GM12865 (cell line): ENCODE results near the gene TFCP2.
A peak's percentile ranks its signal among the peaks of the same experiment; 100 is the strongest.

Source experiments
- DNase-seq: peaks from one replicate; pipeline ENCODE4 v3.0.0; 2010; ENCODE audit warnings: low read depth
- H3K4me3 ChIP-seq: 2 replicates; pipeline ENCODE4 v1.5.1; 2011; ENCODE audit warnings: mild to moderate bottlenecking, low read depth, low read length, control low read depth
- TF ChIP-seq, protein P1 (sequence below): IDR thresholded peaks from 2 replicates; pipeline ENCODE4 v1.5.1; 2011; ENCODE audit warnings: low read length, control low read depth, low read depth, inconsistent platforms; ENCODE audit not compliant: insufficient read depth; ENCODE audit errors: missing control alignments

TFCP2 gene

GRCh38 chr12:51131745-51132521 is 41.0 kb downstream of the TFCP2 start:
- DNase-seq: no peak
- TF ChIP-seq, protein P1, sequence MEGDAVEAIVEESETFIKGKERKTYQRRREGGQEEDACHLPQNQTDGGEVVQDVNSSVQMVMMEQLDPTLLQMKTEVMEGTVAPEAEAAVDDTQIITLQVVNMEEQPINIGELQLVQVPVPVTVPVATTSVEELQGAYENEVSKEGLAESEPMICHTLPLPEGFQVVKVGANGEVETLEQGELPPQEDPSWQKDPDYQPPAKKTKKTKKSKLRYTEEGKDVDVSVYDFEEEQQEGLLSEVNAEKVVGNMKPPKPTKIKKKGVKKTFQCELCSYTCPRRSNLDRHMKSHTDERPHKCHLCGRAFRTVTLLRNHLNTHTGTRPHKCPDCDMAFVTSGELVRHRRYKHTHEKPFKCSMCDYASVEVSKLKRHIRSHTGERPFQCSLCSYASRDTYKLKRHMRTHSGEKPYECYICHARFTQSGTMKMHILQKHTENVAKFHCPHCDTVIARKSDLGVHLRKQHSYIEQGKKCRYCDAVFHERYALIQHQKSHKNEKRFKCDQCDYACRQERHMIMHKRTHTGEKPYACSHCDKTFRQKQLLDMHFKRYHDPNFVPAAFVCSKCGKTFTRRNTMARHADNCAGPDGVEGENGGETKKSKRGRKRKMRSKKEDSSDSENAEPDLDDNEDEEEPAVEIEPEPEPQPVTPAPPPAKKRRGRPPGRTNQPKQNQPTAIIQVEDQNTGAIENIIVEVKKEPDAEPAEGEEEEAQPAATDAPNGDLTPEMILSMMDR: no peak
- no peak overlapping the region for H3K4me3 ChIP-seq

GRCh38 chr12:51128919-51129318 is 44.0 kb downstream of the TFCP2 start:
- no peak overlapping the region for H3K4me3 ChIP-seq
- DNase-seq: peak; percentile 15
- TF ChIP-seq, protein P1: no peak

GRCh38 chr12:51127050-51127729 is 45.7 kb downstream of the TFCP2 start:
- H3K4me3 ChIP-seq: no peak overlapping the region
- TF ChIP-seq, protein P1: no peak
- DNase-seq: no peak

DNA sequence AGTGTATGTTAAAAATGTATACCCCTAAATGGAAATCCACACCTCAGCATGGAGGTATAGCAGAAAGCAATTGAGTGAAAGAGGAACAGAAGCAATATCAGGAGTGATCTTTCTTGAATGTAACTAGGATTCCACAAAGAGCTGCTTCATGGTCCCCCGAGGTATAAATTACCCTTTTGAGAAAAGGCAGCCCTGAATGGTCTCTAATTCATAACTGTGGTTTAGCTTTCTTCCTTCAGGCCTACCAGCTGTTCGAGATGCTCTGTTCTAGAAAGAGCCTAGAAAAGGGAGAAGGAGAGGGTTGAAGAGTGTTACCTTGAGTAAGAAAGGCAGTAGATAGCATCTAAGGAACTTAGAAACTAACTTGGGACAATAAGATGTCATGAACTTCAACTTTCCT is 46.6 kb downstream of the TFCP2 start:
- H3K4me3 ChIP-seq: no peak overlapping the region
- TF ChIP-seq, protein P1: no peak
- no peak for DNase-seq

GRCh38 chr12:51124504-51124903 is 48.4 kb downstream of the TFCP2 start:
- no peak for DNase-seq
- TF ChIP-seq, protein P1: no peak
- no peak overlapping the region for H3K4me3 ChIP-seq

- TF ChIP-seq, protein P1: no peak
- no peak for DNase-seq
- no peak overlapping the region for H3K4me3 ChIP-seq
These were observed 50.1 kb downstream of the TFCP2 start for GRCh38 chr12:51122844-51123243.

DNA sequence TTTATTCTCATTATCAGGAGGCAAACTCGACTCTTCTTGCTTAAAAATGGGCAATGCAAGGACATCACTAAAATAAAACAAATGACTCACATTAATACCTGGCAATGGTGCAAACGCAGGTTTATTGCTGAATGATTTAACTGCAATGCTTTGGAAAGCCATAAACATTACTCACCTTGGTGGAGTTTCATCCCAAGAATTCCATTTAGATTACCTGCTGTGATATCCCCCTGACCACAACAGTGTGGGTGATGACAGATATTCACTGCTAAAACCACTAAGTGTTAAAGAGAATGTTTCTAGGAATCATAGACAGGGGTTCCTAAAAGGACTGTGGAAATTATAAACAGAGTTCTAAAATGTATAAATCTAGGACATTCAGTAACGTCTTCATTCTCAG is 54.2 kb downstream of the TFCP2 start:
- TF ChIP-seq, protein P1: no peak
- DNase-seq: no peak
- H3K4me3 ChIP-seq: no peak overlapping the region
